Measurements from ENCODE around the gene NRCAM.

NRCAM gene

GRCh38 chr7:108251700-108252099 lies 204.5 kb downstream of the NRCAM start:
- DNase-seq (ENCODE audit: low spot score) = no peak

DNA sequence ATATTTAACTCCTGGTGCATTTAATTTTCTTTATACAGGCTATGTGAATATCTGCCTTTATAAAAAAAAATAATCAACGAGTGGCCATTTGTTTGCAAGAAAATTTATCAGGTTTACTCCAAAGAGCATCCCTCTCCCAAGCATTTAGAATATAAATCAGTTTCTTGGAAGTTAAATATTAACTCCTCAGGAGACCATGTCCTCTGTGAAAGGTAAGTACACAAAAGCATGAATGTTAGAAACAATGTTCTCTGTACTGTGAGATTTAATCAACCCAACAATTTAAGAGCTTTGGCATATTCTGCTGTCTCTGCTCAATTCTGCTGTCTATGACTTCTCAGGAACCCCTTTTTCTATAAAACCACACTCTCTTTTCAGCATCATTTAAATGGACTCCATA lies 206.8 kb downstream of the NRCAM start:
- no peak for DNase-seq (ENCODE audit: low spot score)

- DNase-seq (ENCODE audit: low spot score) = no peak
Observed at GRCh38 chr7:108248821-108249220, 207.4 kb downstream of the NRCAM start.

GRCh38 chr7:108248418-108248817 lies 207.8 kb downstream of the NRCAM start:
- DNase-seq (ENCODE audit: low spot score) = no peak

DNA sequence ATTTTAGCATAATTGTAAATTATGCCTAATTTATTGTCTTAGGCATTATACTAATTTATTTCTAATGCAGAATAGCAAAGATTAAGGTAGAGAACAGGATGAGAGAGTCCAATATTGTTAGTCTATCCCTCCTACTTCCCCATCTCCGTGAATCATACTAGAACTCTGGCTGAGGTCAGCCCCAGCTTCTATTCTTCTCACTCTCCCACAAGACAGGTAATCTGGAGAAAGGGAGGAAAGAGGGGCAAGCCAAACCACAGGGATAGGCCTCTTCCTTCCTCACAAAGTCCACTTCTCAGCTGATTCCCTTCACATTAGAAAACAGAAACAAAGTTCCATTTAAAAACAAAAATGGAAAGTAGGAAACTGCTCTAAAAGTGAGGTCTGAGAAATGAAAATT lies 208.6 kb downstream of the NRCAM start:
- DNase-seq (ENCODE audit: low spot score) = no peak

DNA sequence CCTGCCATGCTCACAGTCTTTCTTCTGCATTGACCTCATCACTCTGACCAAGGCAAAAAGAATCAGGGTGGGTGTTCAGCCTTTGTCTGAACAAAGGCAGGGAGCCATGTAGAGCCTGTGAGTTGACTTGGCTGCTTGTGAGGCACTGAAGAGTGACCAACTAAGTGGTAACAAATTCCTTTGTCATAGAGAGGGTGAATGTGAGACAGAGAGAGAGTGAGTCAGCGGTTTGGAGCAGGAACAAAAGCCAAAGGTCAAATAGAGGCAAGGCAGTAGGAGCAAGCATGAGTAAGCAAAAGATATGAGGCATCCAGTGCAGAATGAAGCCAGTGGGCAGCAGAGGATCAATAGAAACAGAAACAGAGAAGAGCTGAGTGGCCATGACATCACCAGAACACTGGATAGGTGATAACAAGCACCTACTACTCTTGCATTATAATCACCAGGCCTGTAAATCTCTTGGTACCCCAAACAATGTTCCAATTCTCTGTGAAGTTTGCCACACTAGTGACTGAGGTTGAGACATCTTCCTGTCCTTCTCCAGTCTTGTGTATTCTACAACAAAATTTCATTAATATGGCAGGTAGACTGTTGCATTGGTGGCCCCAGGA lies 209.9 kb downstream of the NRCAM start:
- DNase-seq (ENCODE audit: low spot score) = no peak

- no peak for DNase-seq (ENCODE audit: low spot score)
Observed at GRCh38 chr7:108245523-108246226, 210.6 kb downstream of the NRCAM start.

- DNase-seq (ENCODE audit: low spot score) = no peak
Observed at GRCh38 chr7:108244110-108244509, 212.1 kb downstream of the NRCAM start.

DNA sequence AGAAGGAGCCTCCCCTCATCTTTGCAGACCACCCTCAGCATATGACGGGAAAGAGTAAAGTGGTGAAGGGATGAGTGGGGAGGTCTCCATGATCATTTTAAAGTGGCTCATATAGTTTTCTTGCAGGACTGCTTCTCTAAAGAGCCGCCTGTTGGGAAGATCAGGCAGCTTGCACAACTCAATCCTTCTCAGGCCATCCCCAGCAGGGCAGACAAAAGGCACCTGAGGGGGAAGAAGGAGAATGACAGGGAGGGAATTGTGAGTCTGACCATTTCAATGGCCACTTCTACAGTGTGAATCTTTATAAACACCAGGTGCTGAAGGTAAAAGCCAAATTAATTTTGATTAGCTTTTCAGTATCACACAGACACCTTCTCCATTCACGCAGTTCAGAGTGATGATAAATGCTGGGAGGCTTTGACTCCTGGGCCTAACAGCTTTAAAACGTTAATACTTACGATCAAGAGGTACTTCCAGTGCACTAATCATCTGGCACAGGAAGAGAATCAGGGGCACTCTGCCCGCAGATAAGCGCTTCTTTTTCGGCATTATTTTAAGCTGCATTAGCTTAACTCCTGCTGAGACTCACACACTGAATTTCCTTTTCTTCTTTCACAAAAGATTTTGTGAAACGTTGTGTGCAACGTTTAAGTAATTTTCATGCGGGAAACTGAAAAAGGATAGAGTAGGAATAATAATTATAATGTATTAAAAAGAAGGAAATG lies 216.6 kb downstream of the NRCAM start:
- no peak for DNase-seq (ENCODE audit: low spot score)

DNA sequence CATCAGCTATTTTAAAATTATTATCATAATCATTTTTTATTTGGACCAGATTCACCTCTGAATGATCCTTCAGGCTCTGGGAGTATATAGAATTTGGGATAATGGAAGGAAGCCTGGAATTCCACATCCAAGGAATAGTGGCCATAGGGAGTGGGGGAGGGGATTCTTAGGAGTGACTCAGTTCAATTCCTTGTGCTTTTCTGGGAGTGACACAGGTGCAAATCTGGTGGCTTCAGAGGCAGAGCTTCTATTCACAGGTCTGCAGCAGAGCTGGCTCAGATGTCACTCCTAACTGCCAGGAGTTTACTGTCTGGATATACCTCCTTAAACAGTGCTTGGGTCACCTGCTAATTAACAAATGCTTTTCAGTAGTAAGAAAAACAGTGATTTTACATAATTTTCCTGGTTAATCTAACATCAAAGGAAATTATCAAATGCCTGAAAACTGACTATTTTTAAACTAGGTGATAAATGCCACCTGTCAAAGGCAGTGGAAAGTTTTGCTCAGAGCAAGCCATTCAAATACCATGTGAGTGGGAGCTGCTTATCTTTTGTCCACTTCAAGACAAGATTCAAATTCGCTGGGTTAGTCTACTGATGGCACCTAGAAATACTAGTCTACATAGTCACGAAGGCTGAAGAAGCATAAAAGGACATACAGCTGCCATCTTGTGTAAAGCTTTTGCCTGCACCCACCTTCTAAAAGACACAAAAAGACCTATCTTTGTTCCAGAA lies 219.4 kb downstream of the NRCAM start:
- no peak for DNase-seq (ENCODE audit: low spot score)

GRCh38 chr7:108235451-108236061 lies 220.7 kb downstream of the NRCAM start:
- peak; percentile 23 for DNase-seq (ENCODE audit: low spot score)

- DNase-seq (ENCODE audit: low spot score) = peak; percentile 25
Observed at GRCh38 chr7:108234971-108235450, 221.2 kb downstream of the NRCAM start.

GRCh38 chr7:108234281-108234680 lies 222.0 kb downstream of the NRCAM start:
- DNase-seq (ENCODE audit: low spot score) = no peak

DNA sequence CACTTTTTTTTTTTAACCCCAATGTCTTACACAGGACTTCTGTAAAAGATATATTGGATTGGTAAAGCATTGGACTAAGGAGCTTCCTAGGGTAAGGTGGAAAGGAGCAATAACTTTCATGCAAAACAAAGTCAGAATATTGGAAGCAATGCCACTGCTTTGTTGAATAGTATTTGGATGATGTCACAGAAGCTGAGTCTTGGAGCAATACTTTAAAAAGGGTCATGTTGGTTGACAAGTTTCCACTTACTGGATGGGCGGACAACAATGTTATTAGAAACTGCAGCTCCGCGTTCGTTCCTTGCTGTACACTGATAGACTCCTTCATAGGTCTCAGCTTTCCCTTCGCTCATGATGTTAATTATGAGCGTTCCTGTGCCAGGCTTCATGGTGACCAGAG lies 224.2 kb downstream of the NRCAM start:
- DNase-seq (ENCODE audit: low spot score) = no peak

DNA sequence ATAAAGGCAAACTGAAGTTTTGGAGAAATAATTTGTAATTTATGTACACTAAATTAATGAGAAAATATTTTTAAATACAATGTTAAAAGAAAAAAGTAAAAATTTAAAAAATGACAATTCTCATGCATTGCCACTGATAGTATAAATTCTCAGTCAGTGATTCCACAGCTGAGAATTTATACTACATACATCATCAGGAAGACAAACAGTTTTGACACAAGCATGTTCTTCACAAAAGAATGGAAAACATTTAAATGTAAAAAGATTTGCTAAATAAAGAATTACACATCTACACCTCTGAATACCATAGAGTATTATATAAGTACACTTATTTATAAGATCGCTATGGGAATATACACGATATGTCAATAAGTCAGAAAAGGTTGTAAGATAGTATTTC lies 225.0 kb downstream of the NRCAM start:
- no peak for DNase-seq (ENCODE audit: low spot score)

GRCh38 chr7:108227366-108227765 lies 228.9 kb downstream of the NRCAM start:
- no peak for DNase-seq (ENCODE audit: low spot score)

DNA sequence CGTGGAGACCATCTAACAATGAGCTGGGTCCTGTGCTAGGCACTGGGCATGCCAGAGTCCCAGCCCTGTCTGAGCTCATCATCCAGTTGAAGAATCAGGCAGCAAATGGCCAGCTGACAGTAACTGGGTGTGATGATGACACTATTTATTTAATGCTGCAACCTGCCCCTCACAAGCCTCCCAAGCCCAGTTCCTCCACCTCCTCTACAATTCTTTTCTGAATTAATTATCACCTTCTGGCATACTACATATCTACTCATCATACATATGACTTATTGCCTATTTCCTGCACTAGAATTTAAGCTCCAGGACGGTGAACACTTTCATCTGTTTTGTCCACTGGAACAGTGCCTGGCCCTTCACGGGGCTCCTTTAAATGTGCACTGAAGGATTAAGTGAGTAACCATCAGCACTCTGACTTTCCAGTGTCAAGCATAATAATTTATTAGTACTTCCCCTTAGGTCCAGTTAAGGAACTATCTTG lies 229.4 kb downstream of the NRCAM start:
- no peak for DNase-seq (ENCODE audit: low spot score)

DNA sequence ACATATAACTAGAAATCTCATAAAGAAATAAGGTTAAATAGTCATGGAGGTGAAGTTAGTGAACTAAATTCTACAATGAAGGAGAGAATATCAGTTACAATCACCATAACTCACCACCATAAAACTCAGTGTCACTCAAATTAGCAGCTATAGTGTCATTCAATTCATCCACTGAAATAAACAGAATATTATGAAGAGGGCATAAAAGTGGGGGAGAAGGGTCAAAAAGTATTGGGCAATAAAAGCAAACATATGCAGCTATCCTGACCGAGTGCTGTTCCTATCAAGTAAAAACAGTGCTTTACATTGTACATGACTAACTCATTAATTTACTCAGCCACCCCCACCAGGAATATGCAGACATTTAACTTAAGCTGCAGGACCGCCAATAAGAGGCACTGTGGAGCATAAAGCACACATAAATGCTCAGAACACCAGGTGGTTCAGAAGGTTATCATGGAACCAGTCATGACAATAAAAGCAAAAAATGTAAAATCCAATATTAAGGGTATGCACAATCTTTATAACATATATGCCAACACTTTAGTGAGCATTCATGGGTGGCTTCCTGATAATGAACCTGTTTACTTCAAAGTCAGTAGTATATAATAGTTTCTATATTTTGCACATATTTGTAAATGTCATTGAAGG lies 230.6 kb downstream of the NRCAM start:
- no peak for DNase-seq (ENCODE audit: low spot score)

DNA sequence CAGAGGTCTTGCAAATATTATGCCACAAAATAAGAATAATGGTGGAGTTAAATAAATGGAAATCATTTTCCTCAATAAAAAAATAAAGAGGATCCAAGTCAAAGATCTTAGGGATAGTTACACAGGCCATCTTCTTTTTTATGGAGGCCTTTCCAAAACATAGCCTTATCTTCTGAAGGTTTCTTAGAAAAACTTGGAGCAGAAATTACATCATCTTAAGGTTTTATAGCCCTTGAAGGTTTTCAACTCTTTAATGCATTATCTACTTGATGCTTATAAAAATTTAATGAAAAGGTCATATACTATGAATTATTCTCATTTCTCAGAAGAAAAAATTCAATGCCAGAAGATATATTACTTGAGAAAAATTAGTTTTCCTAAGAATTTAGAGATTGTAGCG lies 231.8 kb downstream of the NRCAM start:
- DNase-seq (ENCODE audit: low spot score) = no peak

DNA sequence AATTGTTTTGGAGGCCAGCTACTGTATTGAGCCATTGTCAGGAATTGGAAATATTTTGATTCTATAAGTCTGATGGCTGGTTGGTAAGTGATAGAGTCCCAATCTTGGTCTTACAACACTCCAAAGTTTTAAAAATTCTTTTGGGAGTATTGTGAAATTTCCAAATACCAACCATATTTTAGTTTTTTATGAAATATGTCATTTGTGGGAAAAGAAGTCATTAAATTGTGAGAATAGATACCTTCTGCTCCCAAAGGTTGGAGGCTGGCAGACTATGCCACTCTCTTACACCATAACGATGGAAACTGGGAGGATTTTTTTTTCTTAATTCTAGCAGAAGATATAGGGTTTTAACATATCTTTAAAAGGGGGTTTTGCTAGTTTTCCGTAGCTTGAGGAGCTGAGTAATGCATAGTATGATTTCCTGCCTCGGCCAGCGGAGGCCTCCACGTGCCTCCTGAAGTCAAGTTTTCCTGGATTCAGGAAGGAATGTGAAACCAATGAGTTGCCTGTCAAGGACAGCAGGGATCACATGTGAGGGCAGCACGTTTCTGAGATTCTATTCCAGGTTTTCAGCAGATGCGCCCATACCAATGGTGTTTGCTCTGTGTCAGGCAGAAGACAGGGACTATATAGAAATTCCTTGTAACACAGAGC lies 233.9 kb downstream of the NRCAM start:
- no peak for DNase-seq (ENCODE audit: low spot score)

Data from SK-N-DZ (cell line).